ENCODE data around the gene VAV2.

Gene VAV2

DNA sequence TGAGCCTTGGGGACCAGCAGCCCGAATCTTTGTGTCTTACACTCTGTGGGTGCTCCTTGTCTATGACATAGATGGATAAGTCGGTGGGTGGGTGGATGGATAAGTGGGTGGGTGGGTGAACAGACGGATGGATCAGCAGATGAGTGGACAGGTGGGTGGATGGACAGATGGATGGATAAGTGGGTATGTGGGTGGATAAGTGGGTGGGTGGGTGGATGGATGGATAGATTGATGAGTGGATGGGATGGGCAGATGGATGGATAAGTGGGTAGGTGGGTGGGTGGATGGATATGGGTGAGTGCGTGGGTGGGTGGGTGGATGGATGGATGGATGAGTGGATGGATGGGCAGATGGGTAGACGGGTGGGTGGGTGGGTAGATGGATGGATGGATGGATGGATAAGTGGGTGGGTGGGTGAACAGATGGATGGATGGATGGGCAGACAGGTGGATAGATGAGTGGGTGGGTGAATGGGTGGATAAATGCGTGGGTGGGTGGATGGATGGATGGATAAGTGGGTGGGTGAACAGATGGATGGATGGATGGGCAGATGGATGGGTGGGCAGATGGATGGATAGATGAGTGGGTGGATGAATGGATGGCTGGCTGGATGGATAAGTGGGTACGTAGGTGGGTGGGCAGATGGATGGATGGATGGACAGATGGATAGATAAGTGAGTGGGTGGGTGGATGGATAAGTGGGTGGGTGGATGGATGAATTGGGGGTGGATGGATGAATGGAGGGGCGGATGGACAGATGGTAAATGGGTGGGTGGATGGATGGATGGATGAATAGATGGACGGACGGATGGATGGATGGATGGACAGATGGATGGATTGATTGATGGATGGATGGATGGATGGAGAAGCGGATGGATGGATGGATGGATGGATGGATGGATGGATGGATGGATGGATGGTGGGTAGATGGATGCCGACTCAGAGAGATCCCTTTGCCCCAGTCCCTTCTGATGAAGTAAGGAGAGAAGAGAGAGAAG lies 121.2 kb downstream of the VAV2 start:
- Mint-ChIP-seq H3K4me1 (peaks cover 15% of the 10 kb centered on the region), H3K36me3 (ENCODE audit: low read depth) (no peaks in the 10 kb centered on the region), H3K9me3 (no peaks in the 10 kb centered on the region), H3K4me3 (no peak overlapping the region), H3K27ac (no peak overlapping the region), H3K27me3 (peaks cover 5% of the 10 kb centered on the region)
- ATAC-seq: no peak
- no peak for DNase-seq

DNA sequence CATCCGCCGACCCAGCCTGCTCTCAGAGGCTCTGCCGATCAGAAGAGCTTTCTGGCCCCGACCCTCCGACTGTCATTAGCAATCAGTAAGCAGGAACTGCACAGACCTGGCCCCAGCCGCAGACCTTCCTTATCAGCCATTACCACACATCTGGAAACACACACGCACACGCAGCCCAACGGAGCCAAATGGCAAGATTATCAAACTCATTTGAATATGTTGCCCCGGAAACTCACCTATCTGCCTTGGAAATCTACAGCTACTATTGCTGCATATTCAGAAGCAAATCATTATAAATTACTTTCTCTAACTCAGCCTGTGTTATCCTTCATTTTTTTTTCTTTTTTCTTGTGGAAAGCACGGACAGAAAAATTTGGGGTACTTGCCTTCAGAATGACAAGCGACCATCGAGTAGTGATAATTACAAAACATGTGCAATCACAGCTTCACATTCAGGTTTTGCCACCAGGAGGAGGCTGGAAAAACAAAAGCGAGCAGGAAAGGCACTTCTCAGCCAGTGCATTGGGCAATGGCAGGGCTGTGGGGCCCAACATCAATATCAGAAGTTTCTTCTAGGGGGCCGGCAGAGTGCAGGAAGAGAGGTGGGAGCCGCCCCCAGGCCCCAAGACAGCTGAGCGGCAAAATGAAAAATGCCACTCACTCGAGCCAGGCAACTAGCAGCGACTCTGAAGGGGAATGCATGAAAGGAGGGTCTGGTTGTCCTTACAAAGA lies 122.3 kb downstream of the VAV2 start:
- H3K4me1 Mint-ChIP-seq: peaks cover 15% of the 10 kb centered on the region
- ATAC-seq (peak; percentile 78), DNase-seq (peak; percentile 48)
- peaks cover 8% of the 10 kb centered on the region for H3K9me3 Mint-ChIP-seq
- H3K27ac Mint-ChIP-seq: peak overlapping the region; percentile 61
- H3K4me3 Mint-ChIP-seq: peak overlapping the region; percentile 44
- H3K27me3 Mint-ChIP-seq: peaks cover 5% of the 10 kb centered on the region
- no peaks in the 10 kb centered on the region for H3K36me3 Mint-ChIP-seq (ENCODE audit: low read depth)

DNA sequence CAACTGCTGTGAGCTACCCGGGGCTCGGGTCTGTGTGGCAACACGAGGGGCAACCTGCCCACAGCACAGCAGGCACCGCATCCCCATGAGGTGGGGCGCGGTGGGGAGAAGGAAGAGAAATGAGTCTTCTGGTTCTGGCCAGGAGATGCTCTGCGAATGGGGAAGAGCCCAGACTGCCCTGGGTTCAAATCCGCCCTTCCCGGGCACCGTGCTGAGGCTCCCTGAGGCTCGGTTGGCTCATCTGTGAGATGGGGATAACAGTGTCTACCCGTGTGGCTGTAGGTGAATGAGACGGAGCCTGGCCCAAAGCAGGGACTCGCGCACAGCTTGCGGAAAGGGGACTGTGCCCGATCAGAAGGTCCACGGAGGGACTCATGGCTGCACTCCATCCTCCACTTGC lies 123.9 kb downstream of the VAV2 start:
- H3K4me3 Mint-ChIP-seq: no peak overlapping the region

DNA sequence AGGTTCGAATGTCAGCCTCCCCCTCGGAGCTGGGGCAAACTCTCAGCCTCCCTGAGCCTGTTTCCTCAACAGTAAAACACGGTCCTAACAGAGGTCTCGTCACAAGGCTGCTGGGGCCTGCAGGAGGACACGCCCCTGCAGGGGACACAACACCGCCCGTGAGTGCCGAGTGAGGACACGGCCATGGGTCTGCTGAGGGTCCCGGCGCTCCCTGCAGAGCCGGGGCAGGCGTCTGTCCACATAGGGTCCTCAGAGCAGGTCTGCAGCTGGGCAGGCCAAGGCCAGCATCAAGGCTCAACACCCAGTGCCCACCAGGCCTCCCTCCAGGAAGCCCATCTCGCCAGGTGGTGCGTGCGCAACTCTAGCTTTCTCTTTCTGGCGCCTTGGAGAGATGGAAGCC lies 125.2 kb downstream of the VAV2 start:
- no peak for DNase-seq
- Mint-ChIP-seq H3K27ac (no peak overlapping the region), H3K27me3 (peaks cover 7% of the 10 kb centered on the region), H3K9me3 (peaks cover 8% of the 10 kb centered on the region), H3K4me1 (peaks cover 15% of the 10 kb centered on the region), H3K36me3 (ENCODE audit: low read depth) (no peaks in the 10 kb centered on the region), H3K4me3 (no peak overlapping the region)
- no peak for ATAC-seq

More for the DNA sequence above, 123.9 kb downstream of the VAV2 start:
- H3K27me3 Mint-ChIP-seq: peaks cover 5% of the 10 kb centered on the region
- H3K4me1 Mint-ChIP-seq: peaks cover 15% of the 10 kb centered on the region
- ATAC-seq (no peak), DNase-seq (no peak)
- no peak overlapping the region for H3K27ac Mint-ChIP-seq
- H3K36me3 Mint-ChIP-seq (ENCODE audit: low read depth): no peaks in the 10 kb centered on the region
- H3K9me3 Mint-ChIP-seq: peaks cover 8% of the 10 kb centered on the region

DNA sequence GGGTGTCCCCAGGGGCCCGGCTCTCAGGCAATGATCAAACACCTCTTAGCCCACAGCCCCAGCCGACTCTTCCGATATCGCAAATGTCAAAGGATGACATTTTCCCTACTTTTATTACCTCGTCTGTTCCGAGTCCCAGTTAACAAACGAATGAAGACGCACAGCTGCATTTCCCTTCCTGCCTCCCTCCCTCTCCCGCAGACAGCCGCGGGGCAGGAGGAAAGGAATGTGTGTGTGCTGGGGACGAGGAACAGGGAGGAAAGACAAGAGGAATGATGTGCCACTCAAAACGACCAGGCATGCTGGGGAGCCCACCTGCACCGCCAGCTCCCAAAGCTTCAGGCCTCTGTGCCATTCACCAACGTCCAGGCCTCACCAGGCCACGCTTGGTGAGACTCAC lies 128.1 kb downstream of the VAV2 start:
- DNase-seq: no peak
- Mint-ChIP-seq H3K4me3 (no peak overlapping the region), H3K27ac (no peak overlapping the region), H3K36me3 (ENCODE audit: low read depth) (no peaks in the 10 kb centered on the region), H3K9me3 (peaks cover 8% of the 10 kb centered on the region), H3K27me3 (peaks cover 2% of the 10 kb centered on the region), H3K4me1 (no peaks in the 10 kb centered on the region)
- no peak for ATAC-seq

DNA sequence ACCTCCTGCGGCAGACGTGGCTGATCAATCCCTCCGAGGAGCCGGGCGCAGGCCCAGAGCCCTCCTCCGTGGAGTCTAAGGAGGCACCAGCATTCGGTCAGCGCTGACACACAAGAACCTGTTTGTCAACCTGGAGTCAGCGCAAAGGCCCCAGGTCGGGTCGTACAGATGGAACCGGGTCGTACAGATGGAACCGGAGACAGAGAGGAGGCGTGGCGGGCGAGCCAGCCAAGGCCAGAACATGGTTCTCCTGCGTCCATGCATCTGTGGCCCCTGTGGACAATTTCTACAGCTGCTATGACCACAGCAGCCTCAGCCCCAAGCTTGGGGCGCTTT lies 128.9 kb downstream of the VAV2 start:
- no peak overlapping the region for H3K27ac Mint-ChIP-seq
- H3K36me3 Mint-ChIP-seq (ENCODE audit: low read depth): no peaks in the 10 kb centered on the region
- H3K4me3 Mint-ChIP-seq: no peak overlapping the region
- H3K4me1 Mint-ChIP-seq: no peaks in the 10 kb centered on the region
- peaks cover 2% of the 10 kb centered on the region for H3K27me3 Mint-ChIP-seq
- no peak for ATAC-seq
- DNase-seq: no peak
- H3K9me3 Mint-ChIP-seq: peaks cover 8% of the 10 kb centered on the region

DNA sequence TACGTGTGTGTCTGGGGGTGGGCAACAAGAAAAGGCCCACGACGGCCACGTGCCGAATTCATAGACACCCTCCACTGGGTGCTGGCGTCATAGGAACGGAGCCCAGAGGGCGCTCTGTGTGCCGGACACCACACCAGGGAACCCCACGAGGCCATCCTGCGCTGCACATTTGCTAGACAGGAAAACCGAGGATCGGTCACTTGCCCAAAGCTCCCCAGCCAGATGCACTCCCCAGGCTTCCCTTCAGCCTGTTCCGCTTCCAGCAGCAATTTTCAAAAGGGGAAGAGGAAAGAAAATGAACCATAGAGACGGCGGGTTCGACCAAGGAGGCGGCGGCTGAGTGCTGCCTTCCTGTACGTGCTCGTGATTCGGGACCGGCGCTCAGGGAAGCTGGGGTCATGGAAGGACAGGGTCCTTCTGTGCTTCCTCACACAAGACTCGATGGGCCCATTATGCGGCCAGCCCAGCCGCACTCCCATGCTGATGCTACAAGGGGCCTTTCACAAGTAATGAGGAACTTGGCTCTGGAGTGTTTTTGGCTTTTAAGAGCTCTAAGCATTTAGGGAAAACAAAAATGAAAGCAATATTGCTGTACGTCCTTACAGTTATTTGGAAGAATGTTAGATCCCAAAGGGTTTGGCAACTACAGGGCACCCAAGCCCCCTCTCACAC lies 129.4 kb downstream of the VAV2 start:
- Mint-ChIP-seq H3K36me3 (ENCODE audit: low read depth) (no peaks in the 10 kb centered on the region), H3K27ac (no peak overlapping the region), H3K4me3 (no peak overlapping the region), H3K4me1 (no peaks in the 10 kb centered on the region), H3K27me3 (peaks cover 2% of the 10 kb centered on the region), H3K9me3 (peaks cover 8% of the 10 kb centered on the region)
- no peak for DNase-seq
- ATAC-seq: no peak

DNA sequence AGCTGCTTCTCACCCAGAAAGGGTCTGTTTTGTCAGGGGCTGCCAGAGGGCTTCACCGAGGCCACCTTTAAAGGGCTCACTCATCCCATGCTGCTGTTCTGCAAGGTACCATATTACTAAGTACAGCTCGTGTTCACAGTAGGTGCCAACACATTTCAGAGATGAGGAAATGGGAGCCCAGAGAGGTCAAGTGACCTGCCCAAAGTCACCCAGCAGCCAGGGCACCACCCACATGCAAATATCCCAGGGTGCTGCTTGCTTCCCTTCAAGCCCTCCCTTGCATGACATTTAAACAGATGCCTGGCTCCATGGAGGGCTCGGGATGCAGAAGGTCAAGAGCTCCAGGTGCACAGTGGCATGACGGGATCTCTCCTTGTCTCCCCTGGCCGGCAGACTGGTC lies 130.4 kb downstream of the VAV2 start:
- Mint-ChIP-seq H3K4me3 (no peak overlapping the region), H3K9me3 (peaks cover 8% of the 10 kb centered on the region), H3K4me1 (no peaks in the 10 kb centered on the region), H3K27ac (no peak overlapping the region), H3K27me3 (peaks cover 2% of the 10 kb centered on the region), H3K36me3 (ENCODE audit: low read depth) (no peaks in the 10 kb centered on the region)
- ATAC-seq (no peak), DNase-seq (no peak)

DNA sequence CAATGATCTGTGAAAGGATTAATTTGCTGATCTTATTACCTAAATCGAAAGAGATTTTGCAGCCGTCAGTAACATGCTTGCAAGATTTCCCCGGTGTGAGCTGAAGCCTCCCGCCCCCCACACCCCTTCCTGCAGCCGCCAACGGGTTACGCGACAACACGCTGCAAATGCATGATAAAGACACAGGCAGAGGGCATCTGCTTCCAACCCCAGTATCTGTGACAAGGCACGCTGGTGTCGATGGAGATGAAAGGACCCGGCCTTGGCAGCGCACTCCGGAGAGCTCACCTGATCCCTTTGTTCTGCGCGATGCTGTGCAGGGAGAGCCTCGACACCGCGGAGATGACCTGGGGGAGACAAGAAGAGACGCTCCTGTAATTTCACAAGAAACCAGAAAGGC lies 131.0 kb downstream of the VAV2 start:
- Mint-ChIP-seq H3K36me3 (ENCODE audit: low read depth) (no peaks in the 10 kb centered on the region), H3K4me1 (no peaks in the 10 kb centered on the region), H3K27me3 (peaks cover 2% of the 10 kb centered on the region), H3K27ac (no peak overlapping the region), H3K4me3 (no peak overlapping the region), H3K9me3 (peaks cover 8% of the 10 kb centered on the region)
- DNase-seq: no peak
- ATAC-seq: no peak

DNA sequence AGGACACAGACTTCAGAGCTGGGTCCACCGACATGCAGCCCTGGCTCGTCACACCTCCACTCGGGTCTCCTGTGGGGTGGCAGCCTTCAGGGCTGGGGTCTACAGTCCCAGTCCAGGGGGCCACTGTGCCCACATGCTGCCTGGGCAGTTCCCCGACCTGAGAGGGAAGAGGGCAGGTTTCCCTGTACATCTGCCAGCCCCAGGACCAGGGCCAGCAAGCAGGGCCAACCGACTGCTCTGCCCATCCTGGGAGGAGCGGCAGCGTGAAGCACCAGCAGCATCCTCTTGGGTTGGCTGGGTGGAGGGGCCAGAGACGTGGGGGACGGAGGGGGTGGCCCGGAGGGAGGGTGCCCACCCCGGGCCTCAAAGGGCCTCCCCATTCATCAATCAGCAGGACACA lies 133.4 kb downstream of the VAV2 start:
- no peaks in the 10 kb centered on the region for H3K9me3 Mint-ChIP-seq
- H3K27me3 Mint-ChIP-seq: peaks cover 2% of the 10 kb centered on the region
- no peaks in the 10 kb centered on the region for H3K36me3 Mint-ChIP-seq (ENCODE audit: low read depth)
- no peak overlapping the region for H3K4me3 Mint-ChIP-seq
- DNase-seq (no peak), ATAC-seq (no peak)
- no peak overlapping the region for H3K27ac Mint-ChIP-seq
- no peaks in the 10 kb centered on the region for H3K4me1 Mint-ChIP-seq

DNA sequence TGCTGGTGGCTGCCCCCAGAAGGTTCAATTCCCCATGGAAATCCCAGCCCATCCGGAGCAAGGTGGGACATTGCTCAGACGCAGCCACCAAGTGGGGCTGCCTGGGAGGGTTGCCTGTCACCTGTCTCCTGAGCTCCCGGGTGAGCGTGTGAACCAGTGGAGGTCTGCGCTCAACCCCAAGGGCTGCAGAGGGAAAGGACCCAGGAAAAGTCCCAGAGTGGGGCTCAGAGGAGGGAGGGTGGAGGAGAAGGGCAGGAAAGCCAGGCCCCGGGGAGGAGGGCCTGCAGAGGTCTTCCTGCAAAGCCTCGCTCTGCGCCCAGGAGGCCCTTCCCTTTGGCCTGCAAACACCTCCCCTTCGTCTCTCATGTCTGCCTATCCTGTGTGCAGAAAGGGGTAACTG lies 134.5 kb downstream of the VAV2 start:
- ATAC-seq (no peak), DNase-seq (no peak)
- Mint-ChIP-seq H3K36me3 (ENCODE audit: low read depth) (no peaks in the 10 kb centered on the region), H3K4me3 (no peak overlapping the region), H3K27me3 (peaks cover under 1% of the 10 kb centered on the region), H3K4me1 (no peaks in the 10 kb centered on the region), H3K9me3 (no peaks in the 10 kb centered on the region), H3K27ac (no peak overlapping the region)

DNA sequence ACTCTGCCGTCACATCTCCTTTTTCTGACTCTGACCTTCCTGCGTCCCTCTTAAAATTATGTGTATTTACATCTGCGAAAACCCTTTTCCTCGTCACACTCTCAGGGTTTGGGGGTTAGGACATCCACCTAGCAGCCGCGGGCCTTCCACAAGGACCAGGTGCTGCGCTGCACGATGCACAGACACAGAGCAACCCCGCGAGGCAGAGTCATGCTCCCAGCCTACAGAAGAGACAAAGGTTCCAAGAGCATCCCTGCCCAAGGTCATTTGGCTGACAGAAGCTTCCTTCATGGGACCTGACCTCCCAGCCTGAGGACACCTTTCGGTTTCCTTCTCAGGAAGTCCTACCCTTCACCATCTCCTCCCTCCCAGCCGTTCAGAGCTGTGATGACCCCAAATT lies 135.3 kb downstream of the VAV2 start:
- no peaks in the 10 kb centered on the region for H3K9me3 Mint-ChIP-seq
- H3K27ac Mint-ChIP-seq: no peak overlapping the region
- no peak overlapping the region for H3K4me3 Mint-ChIP-seq
- ATAC-seq (no peak), DNase-seq (no peak)
- H3K36me3 Mint-ChIP-seq (ENCODE audit: low read depth): peaks cover 1% of the 10 kb centered on the region
- no peaks in the 10 kb centered on the region for H3K4me1 Mint-ChIP-seq
- no peaks in the 10 kb centered on the region for H3K27me3 Mint-ChIP-seq

DNA sequence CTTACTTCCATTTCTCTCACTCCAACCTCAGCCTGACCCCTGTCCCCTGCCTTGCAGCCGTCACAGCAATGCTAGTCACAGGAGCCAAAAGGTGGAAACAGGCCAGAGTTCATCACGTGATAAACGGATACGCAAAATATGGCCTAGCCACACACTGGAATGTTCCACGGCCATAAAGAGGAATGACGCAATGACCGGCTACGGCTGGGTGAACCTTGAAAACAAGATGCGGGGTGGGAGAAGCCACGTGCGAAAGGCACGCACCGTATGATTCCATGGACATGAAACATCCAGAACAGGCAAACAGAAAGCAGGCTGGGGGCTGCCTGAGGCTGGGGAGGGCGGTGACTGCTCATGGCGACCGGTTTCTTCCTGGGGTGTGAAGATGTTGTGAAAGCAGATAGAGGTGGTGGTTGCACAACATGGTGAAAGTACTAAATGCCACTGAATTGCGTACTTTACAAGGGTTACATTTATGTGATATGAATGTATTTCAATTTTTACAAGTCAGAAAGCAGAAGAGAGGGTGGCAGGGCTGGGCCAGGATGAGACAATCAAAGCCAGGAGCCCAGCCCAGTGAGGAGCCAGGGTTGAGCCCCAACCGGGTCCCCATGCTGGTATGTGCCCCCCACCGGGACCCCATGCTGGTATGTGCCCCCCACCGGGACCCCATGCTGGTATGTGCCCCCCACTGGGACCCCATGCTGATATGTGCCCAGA lies 136.2 kb downstream of the VAV2 start:
- ATAC-seq: no peak
- no peaks in the 10 kb centered on the region for H3K27me3 Mint-ChIP-seq
- H3K4me1 Mint-ChIP-seq: no peaks in the 10 kb centered on the region
- H3K9me3 Mint-ChIP-seq: no peaks in the 10 kb centered on the region
- H3K4me3 Mint-ChIP-seq: no peak overlapping the region
- peaks cover 2% of the 10 kb centered on the region for H3K36me3 Mint-ChIP-seq (ENCODE audit: low read depth)
- no peak for DNase-seq
- H3K27ac Mint-ChIP-seq: peak overlapping the region; percentile 66

DNA sequence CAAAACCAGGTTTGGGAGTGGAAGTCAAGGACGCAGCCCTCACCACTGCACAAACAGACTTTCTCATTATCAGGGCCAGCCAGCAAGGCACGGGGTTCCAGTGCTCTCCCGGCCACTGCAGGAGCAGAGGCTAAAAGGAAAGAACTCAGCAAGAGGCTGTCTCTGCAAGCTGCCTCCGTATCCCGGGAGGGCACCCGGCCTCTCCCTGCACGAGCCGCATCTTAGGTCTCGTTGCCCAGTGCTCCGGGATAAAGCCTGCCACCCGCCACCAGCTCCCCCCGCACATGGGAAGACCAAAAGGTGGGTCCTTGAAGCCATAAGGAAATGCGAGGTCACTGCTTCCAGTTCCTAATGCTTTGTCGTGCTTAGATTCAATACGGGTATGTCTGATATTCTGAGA lies 136.8 kb downstream of the VAV2 start:
- Mint-ChIP-seq H3K4me3 (no peak overlapping the region), H3K36me3 (ENCODE audit: low read depth) (peaks cover 2% of the 10 kb centered on the region), H3K4me1 (no peaks in the 10 kb centered on the region), H3K27ac (no peak overlapping the region), H3K9me3 (no peaks in the 10 kb centered on the region), H3K27me3 (no peaks in the 10 kb centered on the region)
- no peak for ATAC-seq
- DNase-seq: no peak
